WTC11 (cell line): ENCODE results near the gene JAKMIP3. TPM values are rescaled to one million over a fixed set of nuclear protein-coding genes. Genes with fewer than 3 reads are reported as not detected.

Experiments used
- ATAC-seq: fragments of 200-7000 bp; cut with Tn5 transposase; 2 replicates; pipeline ENCODE4 v1.10.0; 2021; ENCODE audit warnings: mild to moderate bottlenecking, moderate library complexity
- CTCF ChIA-PET: fragments of 300-600 bp; sonication (Branson Sonifier 250); formaldehyde crosslinking; loops from one replicate; lab custom pipeline; 2021; ENCODE audit warnings: antibody characterized with exemption; lab: Charles Lee
- POLR2A ChIA-PET: fragments of 350-600 bp; sonication (Branson Sonifier 250); formaldehyde crosslinking; loops from one replicate; lab custom pipeline; 2021; ENCODE audit warnings: antibody characterized with exemption; lab: Charles Lee
- DNase-seq: peaks from one replicate; pipeline ENCODE4 v3.0.0; 2021; ENCODE audit warnings: low spot score
- H3K27ac Mint-ChIP-seq: 2 replicates; pipeline ENCODE4 v1.8.0; 2021; ENCODE audit warnings: mixed read lengths
- H3K27me3 Mint-ChIP-seq: 2 replicates; pipeline ENCODE4 v1.8.0; 2021; ENCODE audit warnings: low read depth, mild to moderate bottlenecking, moderate library complexity, mixed read lengths
- H3K36me3 Mint-ChIP-seq: 2 replicates; pipeline ENCODE4 v1.8.0; 2021; ENCODE audit warnings: mixed read lengths
- H3K4me1 Mint-ChIP-seq: 2 replicates; pipeline ENCODE4 v1.8.0; 2022; ENCODE audit warnings: mixed read lengths
- H3K4me3 Mint-ChIP-seq: 2 replicates; pipeline ENCODE4 v1.8.0; 2021; ENCODE audit warnings: mild to moderate bottlenecking, moderate library complexity, mixed read lengths
- H3K9me3 Mint-ChIP-seq: 2 replicates; pipeline ENCODE4 v1.8.0; 2021; ENCODE audit warnings: mixed read lengths
- ARID4B ChIP-seq: sonication (generic); formaldehyde crosslinking; IDR thresholded peaks from 2 replicates; pipeline ENCODE4 v1.8.0; 2023; ENCODE audit warnings: missing genetic modification reagents, mild to moderate bottlenecking, borderline replicate concordance
- ATF2 ChIP-seq: sonication (generic); formaldehyde crosslinking; IDR thresholded peaks from 2 replicates; pipeline ENCODE4 v1.8.1; 2022; ENCODE audit warnings: low read depth, missing genetic modification reagents, borderline replicate concordance
- ATF3 ChIP-seq: sonication (generic); formaldehyde crosslinking; conservative IDR thresholded peaks from 2 replicates; pipeline ENCODE4 v1.8.1; 2022; ENCODE audit warnings: mild to moderate bottlenecking, missing genetic modification reagents
- CBFB ChIP-seq: sonication (generic); formaldehyde crosslinking; IDR thresholded peaks from 2 replicates; pipeline ENCODE4 v1.8.1; 2022; ENCODE audit warnings: mild to moderate bottlenecking, low read depth, missing genetic modification reagents
- ESRRA ChIP-seq: sonication (generic); formaldehyde crosslinking; IDR thresholded peaks from 2 replicates; pipeline ENCODE4 v1.8.1; 2022; ENCODE audit warnings: mild to moderate bottlenecking, missing genetic modification reagents, borderline replicate concordance
- IRF1 ChIP-seq: sonication (generic); formaldehyde crosslinking; IDR thresholded peaks from 2 replicates; pipeline ENCODE4 v1.8.0; 2023; ENCODE audit warnings: missing genetic modification reagents
- KAT7 ChIP-seq: sonication (generic); formaldehyde crosslinking; IDR thresholded peaks from 2 replicates; pipeline ENCODE4 v1.8.1; 2023; ENCODE audit warnings: missing genetic modification reagents, mild to moderate bottlenecking, borderline replicate concordance
- SMAD4 ChIP-seq: sonication (generic); formaldehyde crosslinking; IDR thresholded peaks from 2 replicates; pipeline ENCODE4 v1.8.0; 2022; ENCODE audit warnings: mild to moderate bottlenecking, missing genetic modification reagents
- STAT6 ChIP-seq: sonication (generic); formaldehyde crosslinking; conservative IDR thresholded peaks from 2 replicates; pipeline ENCODE4 v1.8.1; 2023; ENCODE audit warnings: mild to moderate bottlenecking, low read depth, missing genetic modification reagents, moderate library complexity
- USF2 ChIP-seq: sonication (generic); formaldehyde crosslinking; IDR thresholded peaks from 2 replicates; pipeline ENCODE4 v1.8.1; 2023; ENCODE audit warnings: mild to moderate bottlenecking, missing genetic modification reagents, moderate library complexity
- ZNF138 ChIP-seq: sonication (generic); formaldehyde crosslinking; conservative IDR thresholded peaks from 2 replicates; pipeline ENCODE4 v1.8.1; 2022; ENCODE audit warnings: mild to moderate bottlenecking, moderate library complexity, missing genetic modification reagents
- ZNF219 ChIP-seq: sonication (generic); formaldehyde crosslinking; IDR thresholded peaks from 2 replicates; pipeline ENCODE4 v1.8.0; 2023; ENCODE audit warnings: missing genetic modification reagents, mild to moderate bottlenecking, borderline replicate concordance
- ZNF232 ChIP-seq: sonication (generic); formaldehyde crosslinking; IDR thresholded peaks from 2 replicates; pipeline ENCODE4 v1.8.0; 2022; ENCODE audit warnings: mild to moderate bottlenecking, missing genetic modification reagents
- total RNA-seq: library from RNA; stranded (reverse); gene quantifications from 3 replicates; pipeline ENCODE4 v1.2.3, GENCODE V29; 2021
- TF ChIP-seq, protein P1 (sequence below): fragments of 250-450 bp; sonication (Bioruptor Pico); IDR thresholded peaks from 2 replicates; pipeline ENCODE4 v1.9.0; 2021; ENCODE audit warnings: mild to moderate bottlenecking
- TF ChIP-seq, protein P2 (sequence below): sonication (generic); formaldehyde crosslinking; IDR thresholded peaks from 2 replicates; pipeline ENCODE4 v1.8.0; 2022; ENCODE audit warnings: mild to moderate bottlenecking, missing genetic modification reagents
- TF ChIP-seq, protein P3 (sequence below): sonication (generic); formaldehyde crosslinking; IDR thresholded peaks from 2 replicates; pipeline ENCODE4 v1.8.1; 2023; ENCODE audit warnings: mild to moderate bottlenecking, moderate library complexity, missing genetic modification reagents
- TF ChIP-seq, protein P4 (sequence below): fragments of 250-450 bp; sonication (Bioruptor Pico); IDR thresholded peaks from 2 replicates; pipeline ENCODE4 v2.1.2; 2022; ENCODE audit warnings: mild to moderate bottlenecking, moderate library complexity

Gene JAKMIP3
- total RNA-seq, 1 experiment from 2014 or later, result 1.7 TPM

- Mint-ChIP-seq H3K36me3 (peaks cover 6% of the 10 kb centered on the region), H3K27me3 (0 out of 2 replicates have a peak, but pooled peaks cover 4% of the 10 kb centered on the region), H3K9me3 (peaks cover 10% of the 10 kb centered on the region), H3K4me1 (peaks cover 20% of the 10 kb centered on the region), H3K4me3 (no peak overlapping the region), H3K27ac (no peak overlapping the region)
- ChIA-PET CTCF (interaction anchor here (1.2 kb wide), 1 partner anchor 38 kb away, joined by 3 read pairs; no protein-coding TSS in a partner anchor), POLR2A (no interaction called here)
- ATAC-seq, result no peak
- DNase-seq, result no peak
- TF ChIP-seq ZNF138 (CRISPR knock-in tag) (no peak), ZNF232 (CRISPR knock-in tag) (no peak), KAT7 (CRISPR knock-in tag) (no peak), SMAD4 (CRISPR knock-in tag) (no peak), ZNF219 (CRISPR knock-in tag) (no peak), ESRRA (CRISPR knock-in tag) (no peak), USF2 (CRISPR knock-in tag) (no peak), STAT6 (CRISPR knock-in tag) (no peak), ATF3 (CRISPR knock-in tag) (no peak), ATF2 (CRISPR knock-in tag) (no peak), ARID4B (CRISPR knock-in tag) (no peak), IRF1 (CRISPR knock-in tag) (no peak), CBFB (CRISPR knock-in tag) (no peak)
- TF ChIP-seq, protein P1, sequence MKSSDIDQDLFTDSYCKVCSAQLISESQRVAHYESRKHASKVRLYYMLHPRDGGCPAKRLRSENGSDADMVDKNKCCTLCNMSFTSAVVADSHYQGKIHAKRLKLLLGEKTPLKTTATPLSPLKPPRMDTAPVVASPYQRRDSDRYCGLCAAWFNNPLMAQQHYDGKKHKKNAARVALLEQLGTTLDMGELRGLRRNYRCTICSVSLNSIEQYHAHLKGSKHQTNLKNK (CRISPR knock-in tag), result no peak
- TF ChIP-seq, protein P2, sequence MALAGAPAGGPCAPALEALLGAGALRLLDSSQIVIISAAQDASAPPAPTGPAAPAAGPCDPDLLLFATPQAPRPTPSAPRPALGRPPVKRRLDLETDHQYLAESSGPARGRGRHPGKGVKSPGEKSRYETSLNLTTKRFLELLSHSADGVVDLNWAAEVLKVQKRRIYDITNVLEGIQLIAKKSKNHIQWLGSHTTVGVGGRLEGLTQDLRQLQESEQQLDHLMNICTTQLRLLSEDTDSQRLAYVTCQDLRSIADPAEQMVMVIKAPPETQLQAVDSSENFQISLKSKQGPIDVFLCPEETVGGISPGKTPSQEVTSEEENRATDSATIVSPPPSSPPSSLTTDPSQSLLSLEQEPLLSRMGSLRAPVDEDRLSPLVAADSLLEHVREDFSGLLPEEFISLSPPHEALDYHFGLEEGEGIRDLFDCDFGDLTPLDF (CRISPR knock-in tag), result no peak
- TF ChIP-seq, protein P3, sequence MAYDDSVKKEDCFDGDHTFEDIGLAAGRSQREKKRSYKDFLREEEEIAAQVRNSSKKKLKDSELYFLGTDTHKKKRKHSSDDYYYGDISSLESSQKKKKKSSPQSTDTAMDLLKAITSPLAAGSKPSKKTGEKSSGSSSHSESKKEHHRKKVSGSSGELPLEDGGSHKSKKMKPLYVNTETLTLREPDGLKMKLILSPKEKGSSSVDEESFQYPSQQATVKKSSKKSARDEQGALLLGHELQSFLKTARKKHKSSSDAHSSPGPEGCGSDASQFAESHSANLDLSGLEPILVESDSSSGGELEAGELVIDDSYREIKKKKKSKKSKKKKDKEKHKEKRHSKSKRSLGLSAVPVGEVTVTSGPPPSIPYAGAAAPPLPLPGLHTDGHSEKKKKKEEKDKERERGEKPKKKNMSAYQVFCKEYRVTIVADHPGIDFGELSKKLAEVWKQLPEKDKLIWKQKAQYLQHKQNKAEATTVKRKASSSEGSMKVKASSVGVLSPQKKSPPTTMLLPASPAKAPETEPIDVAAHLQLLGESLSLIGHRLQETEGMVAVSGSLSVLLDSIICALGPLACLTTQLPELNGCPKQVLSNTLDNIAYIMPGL, result no peak
- TF ChIP-seq, protein P4, sequence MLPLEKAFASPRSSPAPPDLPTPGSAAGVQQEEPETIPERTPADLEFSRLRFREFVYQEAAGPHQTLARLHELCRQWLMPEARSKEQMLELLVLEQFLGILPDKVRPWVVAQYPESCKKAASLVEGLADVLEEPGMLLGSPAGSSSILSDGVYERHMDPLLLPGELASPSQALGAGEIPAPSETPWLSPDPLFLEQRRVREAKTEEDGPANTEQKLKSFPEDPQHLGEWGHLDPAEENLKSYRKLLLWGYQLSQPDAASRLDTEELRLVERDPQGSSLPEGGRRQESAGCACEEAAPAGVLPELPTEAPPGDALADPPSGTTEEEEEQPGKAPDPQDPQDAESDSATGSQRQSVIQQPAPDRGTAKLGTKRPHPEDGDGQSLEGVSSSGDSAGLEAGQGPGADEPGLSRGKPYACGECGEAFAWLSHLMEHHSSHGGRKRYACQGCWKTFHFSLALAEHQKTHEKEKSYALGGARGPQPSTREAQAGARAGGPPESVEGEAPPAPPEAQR (CRISPR knock-in tag), result no peak
- TF ChIP-seq, all 79 proteins: peak for 0
Measured at GRCh38 chr10:132061030-132061429, 4.7 kb upstream of the JAKMIP3 start.
